Spleen (tissue), 7 donors: ENCODE results near the gene RIMS4.

Experiments
- CTCF ChIP-seq, 11 experiments: fragments of 200-600 bp in 7 of 11; fragments of 450-650 bp in 4 of 11; sonication (generic) in 4 of 11; IDR thresholded peaks in 8 of 11; conservative IDR thresholded peaks in 3 of 11; 1 replicate in 7 of 11; 2 replicates in 4 of 11; pipeline versions ENCODE4 v1.4.0 to v1.8.0; 2016 to 2021; ENCODE audit warnings: antibody characterized with exemption in 11 of 11, inconsistent platforms in 4 of 11, mild to moderate bottlenecking in 1 of 11
- POLR2A ChIP-seq, 3 donors: fragments of 450-650 bp; IDR thresholded peaks; one replicate each; pipeline ENCODE4 v1.5.1; 2017; ENCODE audit warnings: antibody characterized with exemption in 3 of 3, mild to moderate bottlenecking in 1 of 3
- donor health status: DM: no; HTN: no; CAD: no; lungs with moderate emphysema.
- donor health status: DM: no; HTN: no; CAD: no.
- donor health status: DM: no; HTN: no; CAD: no.

- TF ChIP-seq CTCF (IDR thresholded peaks at IDR 0.05 in 8 of 11, conservative IDR thresholded peaks at IDR 0.05 in 3 of 11) (no peak), POLR2A (IDR thresholded peaks at IDR 0.05) (no peak)
Observed at GRCh38 chr20:44843876-44844275, 33.5 kb upstream of the RIMS4 start.
